Body of pancreas (tissue), 4 donors: ENCODE results near the gene CLDN7. TPM values are rescaled to one million over a fixed set of nuclear protein-coding genes. Genes with fewer than 3 reads are reported as not detected.
"Not testable (repeated sequence)": the region's sequence is repeated elsewhere in the genome, so short reads cannot be mapped to it uniquely, and the experiment has no call there.

ENCODE experiments used
- ATAC-seq: fragments of 150-250 bp; one replicate; pipeline ENCODE4 v1.9.1; 2016
- DNase-seq, 4 donors: peaks; one replicate each; pipeline ENCODE4 v3.0.0-alpha.2; 2019
- H3K27ac ChIP-seq, 4 donors: fragments of 200-600 bp; sonication (generic); 1 replicate in 3 of 4; 2 replicates in 1 of 4; pipeline versions ENCODE4 v1.5.1 to v1.6.1; 2016 to 2019; ENCODE audit warnings: mild to moderate bottlenecking in 1 of 4, mixed read lengths in 1 of 4, moderate library complexity in 1 of 4
- H3K27me3 ChIP-seq, 2 donors: fragments of 200-600 bp; sonication (generic); one replicate each; pipeline ENCODE4 v1.6.0; 2016; ENCODE audit warnings: mild to moderate bottlenecking in 1 of 2
- H3K36me3 ChIP-seq, 2 donors: fragments of 200-600 bp; sonication (generic); replicated peaks in 1 of 2; 2 replicates each; pipeline ENCODE4 v1.5.1; 2016; ENCODE audit warnings: low read depth in 2 of 2; ENCODE audit not compliant: insufficient read depth in 1 of 2
- H3K4me1 ChIP-seq: fragments of 200-600 bp; sonication (generic); one replicate; pipeline ENCODE4 v1.6.0; 2016
- H3K4me3 ChIP-seq, 2 donors: fragments of 200-600 bp; sonication (generic); 1 replicate in 1 of 2; 2 replicates in 1 of 2; pipeline ENCODE4 v1.5.1; 2016 to 2019
- H3K9me3 ChIP-seq, 3 donors: fragments of 200-600 bp; sonication (generic); 1 replicate in 2 of 3; 2 replicates in 1 of 3; pipeline ENCODE4 v1.5.1; 2016
- CTCF ChIP-seq, 7 experiments: fragments of 450-650 bp in 4 of 7; fragments of 200-600 bp in 3 of 7; sonication (generic) in 3 of 7; IDR thresholded peaks; one replicate each; pipeline ENCODE4 v1.5.1; 2016 to 2019; ENCODE audit warnings: antibody characterized with exemption in 7 of 7
- POLR2A ChIP-seq, 3 donors: fragments of 450-650 bp; IDR thresholded peaks; one replicate each; pipeline ENCODE4 v1.6.1; 2016; ENCODE audit warnings: antibody characterized with exemption in 3 of 3, mild to moderate bottlenecking in 2 of 3
- WGBS, 2 donors: methylation state at CpG; one replicate each; pipeline ENCODE4 v1.1.5; 2017; 5-methylcytosine and 5-hydroxymethylcytosine counted together
- intact Hi-C: fragments of 100-400 bp; cut with DNase I; formaldehyde crosslinking; loops from one replicate; pipeline ENCODE4 v1.15.1; 2023
- total RNA-seq, 2 donors: library from RNA; depleted of rRNA; stranded (reverse); fragments of >200 nt; gene quantifications; one replicate each; pipeline ENCODE4 v1.1.0, GENCODE V29; 2016

CLDN7 gene
- total RNA-seq, 2 donors from 2014 or later = 72.9 to 92.3 TPM

GRCh38 chr17:7248796-7249195, 13.5 kb downstream of the CLDN7 start:
- WGBS, 2 donors = 62 to 67% methylated on average over 4 of the region's 4 CpGs
- peaks cover 0 to 4% of the 10 kb centered on the region in 2 donors for H3K36me3 ChIP-seq
- peak overlapping the region in 2 of 4 donors; percentile 8 to 14 for H3K27ac ChIP-seq
- no peak for TF ChIP-seq CTCF (IDR thresholded peaks at IDR 0.05)
- no peak for TF ChIP-seq POLR2A (IDR thresholded peaks at IDR 0.05)
- H3K4me3 ChIP-seq = no peak overlapping the region
- no peaks in the 10 kb centered on the region for H3K9me3 ChIP-seq
- peaks cover 48% of the 10 kb centered on the region for H3K4me1 ChIP-seq
- no peak for DNase-seq
- intact Hi-C loops = no loop called here
- ATAC-seq = no peak
- no peaks in the 10 kb centered on the region for H3K27me3 ChIP-seq

GRCh38 chr17:7246779-7247178, 15.5 kb downstream of the CLDN7 start:
- no peak for TF ChIP-seq POLR2A (IDR thresholded peaks at IDR 0.05)
- no peak for TF ChIP-seq CTCF (IDR thresholded peaks at IDR 0.05)
- H3K4me1 ChIP-seq = peaks cover 42% of the 10 kb centered on the region
- H3K27ac ChIP-seq = no peak overlapping the region
- no peaks in the 10 kb centered on the region for H3K27me3 ChIP-seq
- ATAC-seq (no peak), DNase-seq (no peak)
- intact Hi-C loops = no loop called here
- WGBS, 2 donors = 73 to 91% methylated on average over 2 to 5 of the region's 5 CpGs
- peaks cover 0 to 4% of the 10 kb centered on the region in 2 donors for H3K36me3 ChIP-seq
- no peaks in the 10 kb centered on the region for H3K9me3 ChIP-seq
- no peak overlapping the region for H3K4me3 ChIP-seq

DNA sequence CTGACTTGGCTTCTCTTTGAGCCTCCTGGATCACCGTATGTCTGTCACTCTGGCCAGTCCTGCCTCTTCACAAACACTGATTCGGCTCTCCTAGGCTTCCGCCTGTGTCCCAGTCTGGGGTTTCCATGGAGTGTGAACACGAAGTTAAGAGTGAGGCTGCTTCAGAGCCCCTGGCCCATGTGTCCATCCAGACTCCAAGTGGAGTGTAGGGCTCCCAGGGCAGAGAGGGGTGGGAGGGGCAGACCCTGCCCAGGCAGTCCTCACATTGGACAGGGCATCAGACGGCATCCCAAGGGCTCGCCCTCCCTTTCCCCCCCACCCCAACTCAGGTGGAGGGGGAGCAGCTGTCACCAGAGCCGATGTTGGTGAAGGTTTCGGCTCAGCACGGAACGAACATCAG, 18.4 kb downstream of the CLDN7 start:
- 56 to 64% methylated on average over 9 to 10 of the region's 10 CpGs for WGBS, 2 donors
- peak in 2 of 4 donors; percentile 20 to 22 for DNase-seq
- ATAC-seq, intact Hi-C loops, H3K4me3 ChIP-seq, H3K27me3 ChIP-seq, H3K36me3 ChIP-seq, H3K9me3 ChIP-seq: not testable (repeated sequence)
- Histone ChIP-seq H3K4me1 (peaks cover 42% of the 10 kb centered on the region), H3K27ac (peak overlapping the region; percentile 92 to 98 (median 98))

GRCh38 chr17:7243453-7243729, 18.9 kb downstream of the CLDN7 start:
- Histone ChIP-seq H3K27me3 (no peaks in the 10 kb centered on the region), H3K36me3 (peaks cover 0 to 6% of the 10 kb centered on the region in 2 donors), H3K9me3 (no peaks in the 10 kb centered on the region), H3K4me1 (peaks cover 37% of the 10 kb centered on the region), H3K27ac (peak overlapping the region; percentile 92 to 98 (median 98)), H3K4me3 (peak overlapping the region; percentile 35 to 88)
- ATAC-seq (no peak), DNase-seq (no peak)
- WGBS, 2 donors = 11 to 30% methylated on average over 2 of the region's 2 CpGs
- intact Hi-C loops = no loop called here
- TF ChIP-seq POLR2A (IDR thresholded peaks at IDR 0.05) (no peak), CTCF (IDR thresholded peaks at IDR 0.05) (no peak)

DNA sequence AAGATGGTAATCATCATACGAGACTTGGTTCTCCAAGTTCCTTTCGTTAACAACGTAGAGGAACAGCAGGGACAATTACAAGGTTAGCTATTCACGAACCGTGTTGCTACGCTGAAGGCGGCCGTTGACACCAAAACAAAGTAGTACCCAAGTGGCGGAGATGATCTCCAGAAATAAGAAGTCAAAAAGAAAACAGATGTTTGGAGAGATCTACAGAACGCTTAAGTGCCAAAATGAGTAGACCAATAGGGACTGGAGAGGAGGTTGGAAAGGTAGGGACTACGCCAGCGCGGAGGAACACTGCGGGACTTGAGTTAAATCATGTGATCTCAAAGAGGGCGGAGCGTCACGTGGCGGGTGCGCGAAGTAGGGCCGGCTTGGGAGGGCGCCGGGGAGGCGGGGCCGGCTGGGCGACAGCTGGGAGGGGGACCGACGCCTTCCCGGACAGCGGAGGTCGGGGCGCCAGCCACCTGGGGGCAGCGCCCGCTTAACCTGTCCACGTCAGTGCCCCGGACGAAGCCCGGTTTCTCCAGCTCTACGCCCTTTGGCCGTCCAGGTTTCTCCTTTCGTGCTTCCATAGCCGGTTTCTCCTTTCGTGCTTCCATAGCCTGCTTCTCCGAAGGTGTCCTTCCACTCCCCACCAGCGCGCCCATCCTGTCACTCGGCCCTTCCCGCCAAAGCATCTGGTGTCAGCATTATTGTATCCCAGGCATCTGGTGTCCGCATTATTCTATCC, 19.4 kb downstream of the CLDN7 start:
- Histone ChIP-seq H3K36me3 (peaks cover 0 to 6% of the 10 kb centered on the region in 2 donors), H3K4me3 (peak overlapping the region; percentile 35 to 88), H3K27ac (peak overlapping the region; percentile 92 to 98 (median 98)), H3K9me3 (no peaks in the 10 kb centered on the region), H3K4me1 (peaks cover 36% of the 10 kb centered on the region), H3K27me3 (no peaks in the 10 kb centered on the region)
- DNase-seq (peak; percentile 96 to 97 (median 97)), ATAC-seq (peak; percentile 60)
- intact Hi-C loops = no loop called here
- peak; percentile 80 to 89 (median 84) for TF ChIP-seq POLR2A (IDR thresholded peaks at IDR 0.05)
- peak in 3 of 7 experiments; percentile 1 to 36 (median 30) for TF ChIP-seq CTCF (IDR thresholded peaks at IDR 0.05)
- WGBS, 2 donors = 0 to 1% methylated on average over 46 to 49 of the region's 49 CpGs
